NB4 (cell line): Measurements from ENCODE around the gene PEAK1.

Source experiments
- DNase-seq: peaks from one replicate; pipeline ENCODE4 v3.0.0; 2010; ENCODE audit warnings: low read depth
- H3K4me3 ChIP-seq: one replicate; pipeline ENCODE4 v1.5.1; 2011; ENCODE audit warnings: mild to moderate bottlenecking, low read depth, low read length, moderate library complexity
- CTCF ChIP-seq: IDR thresholded peaks from one replicate; pipeline ENCODE4 v1.5.1; 2012; ENCODE audit warnings: low read depth, low read length
- MYC ChIP-seq: IDR thresholded peaks from 2 replicates; pipeline ENCODE4 v1.6.1; 2011; ENCODE audit warnings: low read depth, low read length
- POLR2A ChIP-seq: IDR thresholded peaks from 2 replicates; pipeline ENCODE4 v1.6.1; 2011; ENCODE audit warnings: mild to moderate bottlenecking; ENCODE audit not compliant: insufficient read length; ENCODE audit errors: extremely low read depth
- TF ChIP-seq, protein P1 (sequence below): IDR thresholded peaks from 2 replicates; pipeline ENCODE4 v1.6.1; 2011; ENCODE audit warnings: low read depth, low read length

Gene PEAK1

DNA sequence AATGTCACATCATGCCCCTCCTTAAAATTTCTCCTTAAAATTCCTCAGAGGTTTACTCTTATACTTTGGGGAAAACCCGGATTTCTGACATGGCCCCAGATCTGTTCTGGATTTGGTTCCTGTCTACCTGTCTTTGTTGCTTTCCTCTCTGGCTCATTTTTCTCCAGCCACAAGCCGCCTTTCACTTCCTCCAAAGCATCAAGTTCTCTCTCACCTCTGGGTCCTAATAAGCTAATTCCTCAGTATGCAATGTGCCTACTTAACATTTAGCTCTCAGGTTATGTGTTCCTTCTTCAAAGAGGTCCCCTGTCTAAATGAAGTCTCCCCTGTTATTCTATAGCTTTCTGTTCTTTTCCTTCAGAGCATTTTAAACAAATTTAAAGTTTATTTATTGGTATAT, 16.9 kb upstream of the PEAK1 start:
- H3K4me3 ChIP-seq = no peak overlapping the region
- DNase-seq = no peak
- TF ChIP-seq POLR2A (no peak), CTCF (no peak), MYC (no peak)
- TF ChIP-seq, protein P1, sequence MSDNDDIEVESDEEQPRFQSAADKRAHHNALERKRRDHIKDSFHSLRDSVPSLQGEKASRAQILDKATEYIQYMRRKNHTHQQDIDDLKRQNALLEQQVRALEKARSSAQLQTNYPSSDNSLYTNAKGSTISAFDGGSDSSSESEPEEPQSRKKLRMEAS = no peak

GRCh38 chr15:77430652-77431051, 10.7 kb upstream of the PEAK1 start:
- TF ChIP-seq, protein P1 = no peak
- no peak for TF ChIP-seq POLR2A
- TF ChIP-seq CTCF = no peak
- TF ChIP-seq MYC = no peak
- H3K4me3 ChIP-seq = no peak overlapping the region
- DNase-seq = no peak

- DNase-seq = no peak
- TF ChIP-seq POLR2A = no peak
- no peak for TF ChIP-seq MYC
- no peak for TF ChIP-seq CTCF
- TF ChIP-seq, protein P1 = no peak
- H3K4me3 ChIP-seq = no peak overlapping the region
Observed at GRCh38 chr15:77430213-77430612, 10.3 kb upstream of the PEAK1 start.

DNA sequence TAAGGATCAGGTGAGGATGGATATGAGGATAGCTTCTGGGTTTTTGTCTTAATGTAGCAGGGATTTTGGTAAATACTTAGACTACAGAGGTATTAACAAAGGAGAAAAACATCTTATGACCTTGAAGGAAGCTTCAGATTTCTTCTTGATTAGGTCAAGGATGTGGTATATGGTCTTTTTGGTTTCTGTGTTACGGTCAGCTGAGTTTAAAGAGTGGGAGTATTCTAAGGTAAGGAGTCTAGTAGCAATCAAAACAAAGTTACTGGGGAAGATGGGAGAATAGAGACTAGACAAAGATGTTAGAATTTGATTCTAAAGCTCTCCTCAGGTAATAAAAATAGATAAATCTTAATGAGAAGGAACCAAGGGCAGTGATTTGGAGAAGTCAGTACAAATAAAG, 7.0 kb upstream of the PEAK1 start:
- no peak for DNase-seq
- no peak overlapping the region for H3K4me3 ChIP-seq
- TF ChIP-seq MYC (no peak), CTCF (no peak), POLR2A (no peak)
- TF ChIP-seq, protein P1 = no peak

GRCh38 chr15:77426377-77426776, 6.5 kb upstream of the PEAK1 start:
- DNase-seq = no peak
- no peak for TF ChIP-seq CTCF
- TF ChIP-seq, protein P1 = no peak
- TF ChIP-seq POLR2A = no peak
- TF ChIP-seq MYC = no peak
- no peak overlapping the region for H3K4me3 ChIP-seq

GRCh38 chr15:77425104-77425503, 5.2 kb upstream of the PEAK1 start:
- no peak overlapping the region for H3K4me3 ChIP-seq
- TF ChIP-seq, protein P1 = no peak
- DNase-seq = no peak
